GM10266 (cell line): Measurements from ENCODE around the gene GPR179.

Experiments used
- DNase-seq: peaks from one replicate; pipeline ENCODE4 v3.0.0; 2012; ENCODE audit errors: extremely low spot score
- CTCF ChIP-seq: IDR thresholded peaks from 2 replicates; pipeline ENCODE4 v1.5.1; 2012; ENCODE audit warnings: mild to moderate bottlenecking, low read depth; ENCODE audit not compliant: control insufficient read depth, insufficient read depth; ENCODE audit errors: missing control alignments

Gene GPR179

GRCh38 chr17:38333635-38334295, 10.0 kb downstream of the GPR179 start:
- peak; percentile 64 for DNase-seq
- peak; percentile 78 for TF ChIP-seq CTCF

- no peak for DNase-seq
- TF ChIP-seq CTCF = no peak
These were observed 11.0 kb downstream of the GPR179 start for GRCh38 chr17:38332735-38333134.

GRCh38 chr17:38330941-38331411, 12.8 kb downstream of the GPR179 start:
- no peak for TF ChIP-seq CTCF
- DNase-seq = no peak

GRCh38 chr17:38329808-38330730, 13.7 kb downstream of the GPR179 start:
- TF ChIP-seq CTCF = no peak
- no peak for DNase-seq

GRCh38 chr17:38329284-38329683, 14.5 kb downstream of the GPR179 start:
- no peak for DNase-seq

GRCh38 chr17:38328620-38329019, 15.1 kb downstream of the GPR179 start:
- no peak for TF ChIP-seq CTCF
- DNase-seq = no peak

More at GRCh38 chr17:38329284-38329683, 14.5 kb downstream of the GPR179 start:
- no peak for TF ChIP-seq CTCF
